HG02571 (cell line): ENCODE data around the gene DPP6.

Experiments
- ATAC-seq: cut with Tn5 transposase; IDR thresholded peaks from one replicate; pipeline ENCODE4 v1.9.1; 2021; ENCODE audit warnings: mild to moderate bottlenecking, moderate library complexity; ENCODE audit not compliant: unreplicated experiment

Gene DPP6

DNA sequence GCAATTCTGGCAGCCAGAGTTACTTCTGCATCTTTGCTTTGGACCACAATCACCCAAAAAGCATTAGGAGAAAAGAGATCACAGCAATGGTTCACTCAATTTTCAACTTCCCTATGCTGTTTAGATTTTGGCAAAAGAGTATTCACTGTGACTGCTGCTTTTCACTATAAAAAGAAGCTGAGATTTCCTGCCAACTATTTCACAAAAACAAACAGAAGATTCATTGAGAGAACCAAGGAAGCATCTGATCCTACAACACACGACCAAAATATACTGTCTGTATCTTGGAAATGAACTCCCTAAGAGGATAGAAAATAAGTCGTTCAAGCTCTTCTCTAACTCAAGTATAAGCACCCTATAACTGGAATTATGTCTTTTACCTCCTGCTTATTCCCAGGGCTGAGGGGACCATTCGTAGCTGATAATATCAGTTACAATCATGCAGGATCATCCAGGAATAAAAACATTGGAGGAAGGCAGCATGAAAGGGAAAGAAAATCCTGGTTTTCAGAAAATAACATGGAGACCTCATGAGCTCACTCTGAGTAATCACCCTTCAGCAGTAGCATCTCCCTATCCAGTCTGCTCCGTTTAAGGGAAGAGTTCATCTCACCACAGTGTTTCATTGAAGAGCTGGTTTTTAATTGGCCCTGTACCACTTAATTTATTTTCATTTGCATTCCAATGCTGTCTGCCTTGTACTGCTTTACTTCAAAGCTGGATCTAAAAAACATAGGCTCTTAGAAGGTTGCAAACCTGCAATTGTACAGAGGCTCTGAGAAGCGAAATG is 694.6 kb downstream of the DPP6 start:
- no peak for ATAC-seq

- ATAC-seq, result no peak
Observed at GRCh38 chr7:154748089-154748786, 696.0 kb downstream of the DPP6 start.

- ATAC-seq, result no peak
Observed at GRCh38 chr7:154750353-154750801, 698.2 kb downstream of the DPP6 start.

DNA sequence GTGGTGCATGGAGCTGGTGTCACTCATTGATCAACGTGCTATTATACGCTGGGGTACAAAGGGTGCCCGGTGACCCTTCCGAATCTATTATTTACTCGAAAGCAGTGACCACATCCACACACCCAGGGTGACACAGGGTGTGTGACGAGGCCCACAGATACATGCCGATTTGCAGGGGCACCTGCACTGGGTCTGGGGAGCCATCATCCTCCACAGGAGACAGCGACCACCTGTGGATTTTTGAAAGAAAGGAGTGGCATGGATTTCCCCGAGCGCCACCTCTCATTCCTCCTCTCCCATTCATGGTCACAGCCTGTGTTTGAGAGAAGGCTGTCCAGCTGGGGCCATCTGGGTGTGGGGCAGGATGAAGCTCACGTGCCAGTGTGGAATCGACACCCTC is 701.0 kb downstream of the DPP6 start:
- no peak for ATAC-seq

DNA sequence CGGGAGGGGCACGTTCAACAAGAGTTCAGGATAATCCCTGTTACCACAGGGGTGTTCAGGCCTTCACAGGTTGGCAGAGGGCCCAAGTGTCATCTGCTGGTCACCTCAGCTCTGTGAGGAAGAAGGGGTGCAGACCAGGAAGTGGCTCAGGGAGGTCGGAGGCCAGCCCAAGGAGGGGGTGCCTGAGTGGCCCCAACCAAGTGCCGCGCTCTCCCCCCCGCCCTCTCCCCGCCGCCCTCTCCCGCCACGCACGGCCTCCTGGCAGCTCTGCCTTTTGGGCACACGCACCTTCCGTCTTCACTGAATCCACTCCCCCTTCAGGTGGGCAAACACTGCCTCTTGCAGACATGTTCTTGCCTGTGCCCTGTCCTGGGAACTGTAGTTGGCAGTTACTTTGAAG is 705.6 kb downstream of the DPP6 start:
- no peak for ATAC-seq

GRCh38 chr7:154759989-154760388 is 707.8 kb downstream of the DPP6 start:
- ATAC-seq, result no peak

GRCh38 chr7:154765118-154765517 is 712.9 kb downstream of the DPP6 start:
- no peak for ATAC-seq

- ATAC-seq, result no peak
Observed at GRCh38 chr7:154767142-154767541, 714.9 kb downstream of the DPP6 start.

DNA sequence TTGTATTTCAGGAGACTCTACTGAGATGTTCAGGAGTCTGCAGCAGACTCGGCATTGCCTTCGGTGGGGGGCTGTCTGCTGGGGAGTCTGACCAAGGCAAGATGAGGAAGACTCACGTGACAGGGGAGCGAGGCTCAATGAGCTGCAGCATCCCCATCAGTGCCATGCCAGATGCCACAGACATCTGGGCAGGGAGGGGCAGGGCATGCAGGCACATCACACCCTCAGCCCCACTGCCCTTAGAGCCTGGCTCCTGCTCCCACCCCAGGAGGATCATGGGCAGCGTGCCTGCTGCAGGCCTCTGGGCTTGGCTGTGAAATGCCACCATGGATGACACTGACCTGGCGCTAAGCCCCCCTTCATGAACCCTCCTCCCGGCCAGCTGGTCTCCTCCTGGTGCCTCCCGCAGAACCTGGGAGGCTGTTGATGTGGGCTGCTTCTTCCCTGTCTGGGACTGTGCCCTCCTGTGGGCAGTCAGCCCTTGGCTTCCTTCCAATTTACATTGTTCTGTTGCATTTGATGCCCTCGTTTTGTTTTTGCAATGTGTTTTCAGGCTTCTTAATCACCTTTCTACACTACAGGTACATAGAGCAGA is 715.7 kb downstream of the DPP6 start:
- no peak for ATAC-seq

DNA sequence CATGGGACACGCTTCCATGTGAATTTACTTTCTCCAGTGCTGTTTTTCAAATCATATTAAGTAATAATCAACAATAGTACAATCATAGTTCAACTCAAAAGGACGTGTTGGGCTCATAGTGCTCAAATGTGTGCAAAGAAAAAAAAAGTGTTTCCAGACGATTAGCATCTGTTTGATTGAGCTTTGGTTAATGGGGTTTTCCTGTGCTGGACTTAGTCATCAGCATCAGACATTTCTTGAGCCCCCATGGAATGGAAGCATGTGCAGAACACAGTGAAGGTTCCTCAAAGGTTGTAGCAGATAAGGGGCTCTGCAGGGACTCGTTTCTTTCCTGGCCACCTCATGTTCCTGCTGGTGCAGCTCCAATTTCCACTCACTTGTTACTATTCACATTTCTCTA is 716.8 kb downstream of the DPP6 start:
- ATAC-seq, result no peak

DNA sequence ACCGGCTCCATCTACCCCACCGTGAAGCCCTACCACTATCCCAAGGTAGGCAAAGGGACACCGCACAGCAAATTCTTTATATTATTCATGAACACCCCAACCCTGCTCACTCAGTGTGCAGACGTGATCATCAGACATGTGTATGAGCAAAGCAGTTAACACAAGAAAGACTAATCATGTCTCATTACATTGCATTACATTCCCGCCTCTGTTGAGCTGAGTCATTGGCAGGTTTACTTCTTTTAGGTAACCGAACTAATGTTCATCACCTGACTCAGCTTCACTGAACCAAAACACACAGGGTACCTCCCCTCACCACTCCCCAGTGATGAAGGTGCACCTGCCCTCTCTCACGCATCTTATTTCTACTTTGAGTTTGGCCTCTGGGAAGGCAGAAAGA is 717.3 kb downstream of the DPP6 start:
- ATAC-seq, result no peak

- no peak for ATAC-seq
Observed at GRCh38 chr7:154770361-154770760, 718.2 kb downstream of the DPP6 start.

- ATAC-seq, result no peak
Observed at GRCh38 chr7:154770962-154771361, 718.8 kb downstream of the DPP6 start.

GRCh38 chr7:154774303-154774969 is 722.2 kb downstream of the DPP6 start:
- no peak for ATAC-seq

DNA sequence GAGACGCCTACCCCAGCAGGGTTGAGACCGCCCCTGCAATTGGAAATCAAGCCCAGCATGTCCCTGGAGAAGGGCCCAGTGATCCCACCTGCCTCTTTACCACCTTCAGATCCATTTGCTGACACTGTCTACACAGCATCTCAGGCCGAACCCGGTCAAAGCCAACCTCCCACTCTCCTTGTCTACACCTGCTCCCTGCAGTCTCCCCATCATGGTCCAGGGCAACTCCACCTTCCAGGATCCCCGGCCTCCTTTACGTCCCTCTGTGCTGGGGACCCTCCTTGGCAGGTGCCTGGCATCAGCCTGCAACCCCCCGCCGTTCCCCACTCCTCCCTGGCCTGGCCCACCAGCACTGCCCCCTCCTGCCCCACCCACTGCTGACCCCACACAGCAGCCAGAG is 723.5 kb downstream of the DPP6 start:
- no peak for ATAC-seq

- no peak for ATAC-seq
Observed at GRCh38 chr7:154776350-154776749, 724.2 kb downstream of the DPP6 start.

- ATAC-seq, result no peak
Observed at GRCh38 chr7:154777023-154777422, 724.8 kb downstream of the DPP6 start.

- ATAC-seq, result no peak
Observed at GRCh38 chr7:154777489-154777888, 725.3 kb downstream of the DPP6 start.

- no peak for ATAC-seq
Observed at GRCh38 chr7:154777908-154778307, 725.7 kb downstream of the DPP6 start.

- no peak for ATAC-seq
Observed at GRCh38 chr7:154781369-154782303, 729.4 kb downstream of the DPP6 start.
